ENCODE results near the gene PARP12.
A peak's percentile ranks its signal among the peaks of the same experiment; 100 is the strongest.

Gene PARP12

DNA sequence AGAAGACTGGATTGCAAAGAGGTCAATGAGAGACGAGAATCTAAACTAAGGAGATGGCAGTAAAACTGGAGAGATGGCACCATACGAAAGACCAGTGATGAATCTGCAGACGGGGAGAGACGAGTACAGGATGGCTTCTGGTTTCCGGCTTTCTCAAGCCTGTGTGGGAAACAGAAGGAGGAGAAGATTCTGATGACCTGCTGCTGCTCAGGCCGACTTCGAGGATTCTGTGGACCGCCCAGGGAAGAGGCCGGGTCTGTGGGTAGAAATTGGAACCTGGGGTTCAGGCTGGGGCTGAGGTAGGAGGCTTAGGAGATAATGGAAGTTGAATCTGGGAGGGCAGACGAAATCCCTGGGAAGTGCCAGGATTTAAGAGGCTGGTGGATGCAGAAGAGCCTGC is 48.6 kb downstream of the PARP12 start:
- no peak for DNase-seq (ENCODE audit: low read depth)

DNA sequence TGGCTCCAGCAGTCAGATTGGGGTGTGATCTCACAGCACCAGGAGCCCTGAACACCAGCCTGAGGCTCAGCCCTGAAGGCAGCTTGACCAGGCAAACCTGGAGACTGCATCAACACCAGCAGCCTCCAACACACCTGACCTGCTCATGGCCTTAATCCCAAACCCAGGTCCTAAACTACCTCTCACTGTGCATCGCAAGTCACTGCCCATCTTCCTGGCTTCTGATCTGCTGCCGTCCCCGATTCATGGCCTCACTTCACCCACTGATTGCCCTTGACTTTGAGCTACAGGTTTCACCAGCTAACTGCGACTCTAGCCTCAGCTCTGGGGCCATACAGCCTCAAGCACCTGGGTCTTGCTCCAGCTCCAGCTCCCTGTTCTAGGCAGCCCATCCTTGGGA is 49.1 kb downstream of the PARP12 start:
- DNase-seq (ENCODE audit: low read depth), result no peak

DNA sequence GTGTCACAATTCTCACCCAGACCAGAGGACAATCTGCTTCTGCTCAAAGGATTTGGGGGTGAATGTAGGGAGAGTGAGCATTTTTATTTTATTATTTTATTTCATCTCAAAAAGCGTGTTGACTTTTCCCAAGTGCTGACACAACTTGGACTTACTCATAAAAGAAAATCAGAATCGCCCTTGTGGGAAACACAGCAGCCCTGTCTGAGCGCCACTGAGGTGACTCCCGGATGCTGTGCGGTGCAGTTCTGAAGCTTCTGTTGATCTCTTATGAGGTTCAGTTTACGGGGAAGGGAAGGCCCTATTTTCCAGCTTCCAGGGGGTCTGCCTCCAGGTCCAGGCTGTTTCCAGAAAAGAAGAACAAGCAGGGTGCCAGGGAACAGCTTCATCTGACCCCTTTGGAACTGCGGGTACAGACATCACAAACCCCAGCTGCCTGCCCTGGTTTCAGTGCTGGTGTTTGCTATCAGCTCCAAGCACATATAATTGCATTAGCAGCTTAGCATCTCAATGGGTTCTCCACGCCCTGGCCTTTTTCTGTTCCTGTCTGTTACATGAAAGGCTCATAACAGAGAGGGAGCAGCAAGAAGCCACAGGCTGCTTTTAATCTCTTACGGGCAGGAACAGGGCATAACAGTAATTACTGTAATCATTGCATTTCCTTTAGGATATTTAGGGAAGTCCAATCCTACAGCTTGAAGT is 52.4 kb downstream of the PARP12 start:
- no peak for DNase-seq (ENCODE audit: low read depth)

DNA sequence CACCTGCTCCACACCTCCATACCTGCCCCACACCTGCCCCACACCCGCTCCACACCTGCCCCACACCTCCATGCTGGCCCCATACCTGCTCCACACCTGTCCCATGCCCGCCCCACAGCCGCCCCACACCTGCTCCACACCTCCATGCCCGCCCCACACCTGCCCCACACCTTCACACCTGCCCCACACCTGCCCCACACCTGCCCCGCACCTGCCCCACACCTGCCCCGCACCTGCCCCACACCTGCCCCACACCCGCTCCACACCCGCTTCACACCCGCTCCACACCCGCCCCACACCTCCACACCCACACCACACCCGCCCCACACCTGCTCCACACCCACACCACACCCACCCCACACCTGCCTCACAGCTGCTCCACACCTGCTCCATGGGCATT is 53.0 kb downstream of the PARP12 start:
- DNase-seq (ENCODE audit: low read depth), result no peak

DNA sequence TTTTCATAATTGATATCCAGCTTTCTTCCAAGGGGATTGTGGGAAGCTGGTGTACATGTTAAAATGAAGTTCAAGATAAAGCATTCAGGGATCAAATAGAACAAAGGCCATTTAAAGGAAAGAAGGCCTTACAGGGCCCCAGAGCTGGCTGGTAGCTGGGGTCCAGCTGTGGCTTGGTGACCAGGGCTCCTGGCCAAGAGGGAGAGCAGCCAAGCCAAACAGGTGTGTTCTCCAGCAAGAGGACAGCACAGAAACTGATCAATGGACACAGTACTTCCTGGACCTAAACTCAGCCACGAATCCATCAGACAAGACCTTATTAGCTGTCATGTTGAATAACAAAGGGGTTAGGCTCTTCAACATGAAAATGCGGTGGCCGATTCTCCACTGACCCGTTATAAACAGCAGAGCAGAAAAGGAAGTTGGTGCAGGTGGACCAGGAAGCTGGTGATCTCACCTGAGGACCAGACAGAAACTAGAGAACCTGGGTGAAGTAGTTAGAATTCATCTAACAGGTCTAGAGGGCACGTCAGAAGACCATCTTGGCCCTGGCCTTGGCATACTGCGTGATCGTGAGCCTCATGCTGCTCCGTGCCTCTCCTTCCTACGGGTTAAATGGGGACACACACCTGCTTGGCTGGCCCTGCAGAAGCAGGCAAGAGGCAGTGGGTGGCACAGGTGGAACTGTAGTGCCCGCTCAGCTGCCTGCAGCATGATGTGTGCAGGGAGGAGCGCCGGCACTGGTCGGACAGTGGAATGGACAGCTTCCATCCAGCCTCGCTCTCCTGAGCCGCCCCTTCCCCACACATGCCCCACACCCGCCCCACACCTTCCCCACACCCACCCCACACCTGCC is 53.8 kb downstream of the PARP12 start:
- no peak for DNase-seq (ENCODE audit: low read depth)

DNA sequence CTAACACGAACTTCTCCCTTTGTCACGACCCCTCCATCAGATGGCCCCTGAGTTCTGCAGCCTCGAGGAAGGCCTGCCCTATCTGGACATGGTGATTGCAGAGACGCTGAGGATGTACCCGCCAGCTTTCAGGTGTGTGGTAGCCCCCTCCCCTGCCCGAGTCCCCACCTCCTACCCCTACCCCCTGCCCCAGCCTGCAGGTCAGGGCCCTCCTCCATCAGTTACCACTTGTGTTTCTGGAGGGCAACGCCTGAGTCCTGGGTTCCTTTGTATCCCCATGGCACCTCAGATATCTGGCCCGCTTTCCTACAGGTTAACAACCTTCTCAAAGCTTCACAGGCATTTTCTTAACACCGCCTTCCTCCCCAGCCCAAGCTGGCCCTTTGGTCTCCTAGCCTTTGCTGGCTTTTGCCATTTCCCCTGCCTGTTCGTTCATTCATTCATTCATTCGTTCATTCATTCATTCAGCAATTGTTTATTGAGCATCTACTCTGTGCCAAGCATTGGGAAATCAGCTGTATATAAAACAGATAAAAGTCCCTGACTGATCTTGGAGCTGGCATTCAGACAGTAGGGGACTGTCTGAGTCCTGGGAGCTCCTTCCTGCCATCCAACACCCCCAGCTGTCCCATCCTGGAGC is 55.6 kb downstream of the PARP12 start:
- no peak for DNase-seq (ENCODE audit: low read depth)

DNA sequence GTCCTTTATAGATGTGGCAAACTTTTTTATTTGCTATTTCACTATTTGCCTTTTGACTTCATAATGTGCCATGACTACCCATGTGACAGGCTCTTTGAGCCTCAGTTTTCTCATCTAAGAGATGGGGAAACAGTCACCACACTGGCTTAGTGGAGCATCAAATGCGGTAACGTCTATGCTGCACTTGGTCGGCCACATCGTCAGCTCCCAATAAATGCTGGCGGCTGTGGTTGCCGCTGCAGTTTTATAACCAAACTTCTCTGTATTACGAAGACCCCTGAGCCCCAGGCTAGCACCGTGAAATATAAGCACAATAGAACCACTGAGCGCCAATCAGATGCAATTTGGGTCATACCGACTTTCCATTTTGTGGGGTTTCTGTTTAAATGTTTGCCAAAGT is 56.2 kb downstream of the PARP12 start:
- no peak for DNase-seq (ENCODE audit: low read depth)

DNA sequence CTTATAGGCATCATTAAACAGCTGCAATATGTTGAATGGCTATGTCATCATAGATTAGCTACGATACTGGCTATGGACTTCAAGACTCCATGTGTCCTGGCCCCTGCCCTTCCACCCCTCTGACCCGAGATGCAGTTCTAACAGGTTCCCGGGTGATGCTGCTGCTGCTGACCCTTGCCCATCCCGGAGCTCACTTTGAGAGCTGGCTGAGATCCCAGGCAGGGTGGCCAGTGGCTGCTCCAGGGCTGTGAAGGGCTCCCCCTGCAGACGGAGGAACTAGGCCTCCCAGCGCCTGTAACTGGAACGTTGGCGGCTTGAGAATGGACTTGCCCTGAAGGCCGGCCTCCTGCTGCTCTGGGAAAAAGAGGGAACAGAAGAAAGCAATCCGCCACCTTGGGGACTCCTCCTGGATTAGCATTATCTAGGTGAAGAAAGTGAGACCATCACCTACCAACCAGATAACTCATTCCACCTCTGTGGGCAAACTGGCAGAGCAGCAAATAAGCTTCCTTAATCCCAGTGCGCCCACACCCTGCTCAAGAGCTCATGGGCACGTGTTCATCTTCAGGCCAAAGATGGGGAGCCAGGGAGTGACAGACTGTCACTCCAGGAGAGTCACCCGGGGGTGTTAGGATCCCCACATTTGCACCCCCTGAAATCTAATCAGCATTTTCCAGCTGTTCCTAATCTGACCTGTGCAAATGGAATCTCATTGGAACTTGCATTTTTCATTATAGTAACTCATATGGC is 56.8 kb downstream of the PARP12 start:
- no peak for DNase-seq (ENCODE audit: low read depth)

DNA sequence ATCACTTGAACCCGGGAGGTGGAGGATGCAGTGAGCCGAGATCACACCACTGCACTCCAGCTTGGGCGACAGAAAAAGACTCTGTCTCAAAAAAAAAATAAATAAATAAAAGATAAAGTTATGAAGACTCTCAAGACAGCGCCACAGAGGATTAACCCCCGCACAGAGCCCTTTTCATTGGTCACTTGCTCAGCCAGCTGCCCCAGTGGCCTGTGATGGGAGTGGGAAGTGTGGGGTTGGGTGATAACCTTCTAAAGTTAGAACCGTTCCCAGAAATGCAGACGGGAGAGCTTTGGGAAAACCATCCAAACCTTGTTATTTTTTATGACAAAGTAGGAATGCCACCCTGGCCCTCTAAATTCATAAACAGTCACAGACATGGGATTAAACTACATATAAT is 57.4 kb downstream of the PARP12 start:
- no peak for DNase-seq (ENCODE audit: low read depth)

DNA sequence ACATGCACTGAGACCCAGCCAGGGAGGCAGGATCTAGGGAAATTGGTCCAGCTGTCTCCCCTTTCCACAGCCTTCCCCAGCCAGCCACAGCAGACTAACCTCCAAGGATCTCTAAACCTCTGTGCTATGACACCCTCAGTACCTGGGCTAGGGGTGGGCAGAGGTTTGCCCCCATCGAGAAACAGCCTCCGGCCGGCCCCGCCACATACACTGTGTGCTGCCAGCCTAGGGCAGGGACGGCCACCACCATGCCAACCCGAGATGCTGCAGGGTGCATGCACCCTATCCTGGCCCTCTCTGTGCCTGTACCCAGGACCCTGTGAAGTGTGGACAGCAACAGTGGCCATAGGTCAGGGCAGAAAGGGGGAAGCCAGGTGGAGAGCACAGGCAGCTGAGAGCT is 58.1 kb downstream of the PARP12 start:
- no peak for DNase-seq (ENCODE audit: low read depth)

DNA sequence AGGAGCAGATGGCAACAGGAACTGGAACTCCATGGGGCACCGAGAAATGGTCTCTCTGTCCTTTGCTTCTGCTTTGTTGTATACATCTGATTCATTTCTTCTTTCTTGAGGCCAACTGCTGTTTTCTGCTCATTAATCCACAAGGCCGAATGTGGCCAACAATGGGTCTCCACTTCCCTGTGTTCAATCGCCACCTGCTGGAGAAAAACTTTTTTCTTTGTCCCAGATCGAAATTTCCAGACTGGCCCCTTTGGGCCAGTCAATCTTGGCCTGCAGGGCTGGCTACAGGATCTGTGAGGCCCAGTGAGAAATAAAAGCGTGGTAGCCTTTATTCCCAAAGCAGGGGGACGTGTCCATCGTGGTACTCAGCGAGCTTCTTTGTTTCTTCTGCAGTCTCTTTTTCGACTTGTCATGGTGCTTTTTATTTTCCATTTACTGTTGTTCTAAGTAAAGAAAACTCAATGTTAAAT is 58.8 kb downstream of the PARP12 start:
- DNase-seq (ENCODE audit: low read depth), result peak; percentile 23

DNA sequence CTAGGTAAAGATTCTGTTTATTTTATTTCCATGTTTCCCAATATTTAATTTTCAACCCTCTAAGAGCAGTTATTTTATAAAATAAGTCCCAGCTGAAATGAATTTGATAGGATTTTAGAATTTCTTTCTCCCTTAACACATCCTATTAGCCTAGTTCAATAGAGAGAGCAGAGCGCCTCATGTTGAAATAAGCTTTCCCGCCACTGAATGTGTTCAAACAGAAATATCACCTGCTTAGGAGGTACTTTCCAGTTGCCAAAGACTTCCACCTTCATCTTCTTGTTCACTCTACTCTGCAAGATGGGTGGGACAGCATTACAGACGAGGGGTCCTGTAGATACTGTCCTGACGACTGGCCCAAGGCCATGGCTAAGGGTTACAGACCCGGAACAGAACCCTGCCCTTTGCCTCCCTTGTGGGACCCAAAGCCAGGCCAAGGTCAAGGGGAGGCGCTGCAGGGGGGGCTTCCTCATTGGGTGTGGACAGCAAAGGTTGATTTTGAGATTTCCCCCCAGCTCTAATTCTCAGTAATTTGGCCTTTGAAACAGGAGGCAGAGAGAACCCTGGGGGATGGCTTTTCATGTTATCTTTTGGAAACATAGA is 62.0 kb downstream of the PARP12 start:
- no peak for DNase-seq (ENCODE audit: low read depth)

DNA sequence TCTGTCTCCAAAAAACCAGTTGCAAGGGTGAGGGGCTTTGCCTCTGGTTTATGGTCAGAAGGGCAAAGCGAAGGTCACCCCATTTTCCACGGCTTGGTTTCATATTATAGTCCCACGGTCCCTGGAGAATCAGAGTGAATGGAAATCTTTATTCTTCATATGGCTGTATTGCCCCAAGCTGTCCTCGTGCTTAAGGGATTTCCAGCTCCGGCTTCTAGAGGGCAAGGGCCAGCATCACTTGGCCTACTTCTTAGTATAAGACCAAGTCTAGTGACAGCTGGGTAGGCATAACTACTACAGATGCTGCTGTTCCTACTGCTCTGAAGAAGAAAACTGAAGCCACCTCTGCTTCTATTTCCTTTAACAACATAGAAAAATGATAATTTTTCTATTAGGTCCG is 63.2 kb downstream of the PARP12 start:
- DNase-seq (ENCODE audit: low read depth), result no peak

DNA sequence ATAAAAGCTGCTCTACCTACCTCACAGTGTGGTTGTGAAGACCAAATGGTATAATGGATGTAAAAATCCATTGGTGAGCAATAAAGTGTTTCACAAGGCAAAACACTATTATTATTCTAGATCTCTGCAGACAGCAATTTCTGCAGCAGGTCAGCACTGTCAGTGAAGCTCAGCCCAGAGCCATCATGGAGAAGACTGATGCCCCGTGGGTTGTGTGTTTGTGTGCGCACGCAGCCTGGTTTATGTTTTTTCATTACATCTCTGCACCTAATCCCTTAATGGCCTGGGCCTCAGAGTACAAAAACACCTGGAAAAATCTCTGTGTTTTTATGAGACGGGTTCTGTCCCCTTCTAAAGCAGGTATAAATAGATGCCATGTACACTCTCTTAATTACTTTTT is 64.2 kb downstream of the PARP12 start:
- DNase-seq (ENCODE audit: low read depth), result no peak

DNA sequence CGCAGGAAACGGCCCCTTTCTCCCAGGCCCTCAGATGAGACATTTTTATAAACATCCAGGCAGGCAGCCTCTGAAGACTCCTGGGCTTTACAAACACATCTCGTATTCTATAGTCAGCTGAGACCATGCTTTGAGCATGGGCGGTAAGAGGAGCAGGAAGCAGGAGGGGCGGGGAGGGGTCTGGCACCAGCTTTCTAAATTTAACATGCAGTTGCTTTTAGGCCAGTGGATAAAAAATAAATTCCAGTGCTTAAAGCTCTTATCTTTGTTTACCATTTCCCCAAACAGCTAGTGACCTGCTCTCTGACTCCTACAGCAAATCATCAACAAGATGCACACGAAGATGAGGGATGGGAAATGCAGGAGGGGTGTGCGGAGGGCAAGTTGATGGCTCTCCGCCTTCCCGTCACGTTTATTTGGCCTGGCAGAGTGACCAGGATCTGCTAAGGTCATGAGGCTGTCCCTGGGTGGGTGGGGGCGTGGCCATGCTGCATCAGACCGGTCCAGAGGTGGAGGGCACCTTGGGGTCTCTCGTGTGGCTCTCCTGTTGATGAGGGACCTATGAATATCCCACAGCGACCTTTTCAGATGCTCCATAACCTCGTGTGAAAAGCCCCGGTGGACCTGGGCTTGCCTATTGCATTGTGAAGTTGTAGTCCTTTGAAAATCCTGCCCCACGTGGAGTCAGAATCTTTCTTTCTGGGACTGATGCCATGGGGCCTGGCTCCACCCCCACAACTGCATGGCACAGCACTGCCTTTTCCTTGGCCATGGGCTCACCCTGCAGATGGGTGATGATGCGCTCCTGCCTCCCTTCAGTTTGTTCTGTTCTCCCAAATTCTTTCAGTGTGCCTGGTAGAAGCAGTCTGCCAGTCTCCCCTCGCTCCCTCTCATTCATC is 67.5 kb downstream of the PARP12 start:
- no peak for DNase-seq (ENCODE audit: low read depth)

DNA sequence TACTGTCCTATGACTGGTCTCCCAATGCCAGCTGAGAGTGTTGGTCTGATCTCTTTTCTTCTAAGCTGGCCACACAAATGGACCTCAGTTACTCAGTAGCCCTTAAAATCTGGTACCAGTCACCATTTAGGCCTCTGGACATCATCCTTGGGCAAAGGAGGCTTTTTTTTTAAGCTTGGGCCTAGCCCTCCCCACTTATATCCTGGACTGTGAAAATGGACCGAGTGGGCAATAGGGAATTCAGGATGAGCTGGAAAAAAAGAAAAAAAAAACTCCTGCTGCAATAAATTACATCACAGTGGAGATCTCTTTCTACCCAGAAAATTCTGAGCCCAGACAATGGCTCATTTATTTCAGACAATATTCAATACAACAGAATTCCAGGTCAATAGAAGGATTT is 68.4 kb downstream of the PARP12 start:
- DNase-seq (ENCODE audit: low read depth), result no peak

DNA sequence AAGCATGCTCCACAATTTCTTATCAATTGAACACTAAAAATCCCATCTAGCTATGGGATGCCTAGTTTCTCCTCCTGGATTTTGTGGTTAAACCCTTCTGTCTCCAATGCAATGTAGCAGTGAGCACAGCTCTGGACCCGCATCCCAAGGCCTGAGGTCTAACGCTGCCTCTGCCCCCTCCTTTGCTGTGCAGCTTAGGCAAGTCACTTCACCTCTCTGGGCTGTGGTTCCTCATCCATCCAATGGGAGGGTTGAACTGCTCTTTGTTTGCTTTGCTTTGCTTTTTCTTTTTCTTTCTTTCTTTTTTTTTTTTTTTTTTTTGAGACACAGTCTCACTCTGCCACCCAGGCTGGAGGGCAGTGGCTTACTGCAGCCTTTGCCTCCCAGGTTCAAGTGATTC is 69.2 kb downstream of the PARP12 start:
- no peak for DNase-seq (ENCODE audit: low read depth)

DNA sequence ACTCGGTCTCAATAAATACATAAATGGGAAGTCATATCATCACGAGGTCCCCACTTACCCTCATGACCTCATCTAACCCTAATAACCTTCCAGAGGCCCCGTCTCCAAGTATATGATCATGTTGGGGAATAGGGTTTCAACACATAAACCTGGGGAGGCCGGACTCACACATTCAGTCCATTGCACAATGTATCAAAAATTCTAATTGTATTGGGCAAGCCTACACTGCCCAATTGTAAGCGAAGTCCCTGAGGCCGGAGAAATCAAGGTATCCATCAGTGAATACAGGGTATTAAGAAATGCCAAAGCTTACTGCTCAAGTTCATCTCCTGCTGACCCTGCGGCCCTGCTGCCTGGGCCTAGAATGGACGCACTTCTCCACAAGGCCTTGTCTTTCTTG is 69.6 kb downstream of the PARP12 start:
- no peak for DNase-seq (ENCODE audit: low read depth)

DNA sequence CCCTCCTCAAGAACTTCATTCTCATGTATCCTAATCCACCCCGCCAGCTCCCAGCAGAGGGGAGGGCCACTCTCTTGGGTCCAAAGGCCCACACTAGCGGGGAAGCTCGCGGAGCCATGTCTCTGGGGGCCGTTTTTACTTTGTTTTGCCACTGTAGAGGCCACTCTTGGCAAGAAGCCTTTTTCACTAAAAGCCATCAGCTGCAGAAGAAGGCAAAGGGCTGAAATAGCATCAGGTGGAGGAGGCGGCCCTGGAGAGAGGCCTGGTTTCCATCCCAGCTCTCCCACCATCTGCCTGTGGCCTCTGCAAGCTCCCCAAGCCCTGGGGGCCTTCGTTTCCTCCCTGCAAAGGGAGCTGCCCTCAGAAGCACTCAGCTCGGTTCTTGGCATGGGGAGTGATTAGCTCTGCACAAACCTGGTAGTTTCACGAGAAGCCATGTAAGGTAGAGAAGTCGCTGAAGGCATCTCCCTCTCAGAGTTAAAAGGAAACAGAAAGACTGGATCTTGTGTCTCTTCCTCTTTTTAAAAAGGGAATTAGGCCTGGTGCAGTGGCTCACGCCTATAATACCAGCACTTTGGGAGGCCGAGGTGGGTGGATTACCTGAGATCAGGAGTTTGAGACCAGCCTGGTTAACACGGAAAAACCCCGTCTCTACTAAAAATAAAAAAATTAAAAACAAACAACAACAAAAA is 70.3 kb downstream of the PARP12 start:
- DNase-seq (ENCODE audit: low read depth), result no peak

DNA sequence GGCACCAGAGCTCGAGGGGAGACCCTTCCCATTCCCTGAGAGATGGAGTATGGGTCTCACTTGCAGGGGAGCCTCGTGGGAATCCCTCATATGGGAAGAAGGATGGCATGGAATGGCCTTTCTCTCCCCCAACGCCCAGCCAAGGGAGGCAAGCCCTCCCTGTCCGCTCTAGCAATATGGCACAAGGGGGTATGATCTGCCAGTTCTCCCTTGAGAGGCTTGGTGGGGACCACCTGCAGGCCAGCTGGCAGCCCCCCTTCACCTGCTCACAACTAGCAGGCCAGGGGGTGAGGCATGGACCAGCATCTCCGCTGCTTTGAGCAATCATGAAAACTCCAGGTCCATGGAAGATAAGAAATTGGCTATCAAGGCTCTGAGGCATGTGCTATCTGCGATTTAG is 70.8 kb downstream of the PARP12 start:
- DNase-seq (ENCODE audit: low read depth), result no peak

Data from non-pigmented ciliary epithelial cell (primary cell).